ENCODE results near the gene RUVBL2.

DNA sequence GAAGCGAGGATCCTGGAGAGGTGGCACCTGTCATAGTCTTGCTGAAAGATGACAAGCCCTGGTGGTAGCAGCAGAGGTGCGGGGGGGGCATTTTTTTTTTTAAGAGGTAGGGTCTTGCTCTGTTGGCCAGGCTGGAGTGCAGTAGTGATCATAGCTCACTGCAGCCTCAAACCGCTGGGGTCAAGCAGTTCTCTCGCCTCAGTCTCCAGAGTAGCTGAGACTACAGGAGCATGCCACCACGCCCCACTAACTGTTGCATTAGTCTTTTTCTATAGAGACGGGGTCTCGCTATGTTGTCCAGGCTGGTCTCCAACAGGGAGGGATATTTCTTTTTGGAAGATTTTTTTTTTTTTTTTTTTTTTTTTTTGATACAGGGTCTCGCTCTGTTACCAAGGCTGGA is 35.7 kb upstream of the RUVBL2 start:
- TF ChIP-seq GATA2 (IDR thresholded peaks at IDR 0.05; ENCODE audit: low read depth, low read length) (no peak), GATA3 (IDR thresholded peaks at IDR 0.05; ENCODE audit: low read depth, low read length) (no peak)
